T-helper 2 cell treated with Interferon-gamma antibody and Interleukin-4, amounts not matched to agents 100 ng/mL and 5 ng/mL, for 36 hours (primary cell): ENCODE measurements around the gene SLC24A3. TPM values are rescaled to one million over a fixed set of nuclear protein-coding genes. Genes with fewer than 3 reads are reported as not detected.

Source experiments
- intact Hi-C: fragments of 100-400 bp; cut with micrococcal nuclease; formaldehyde crosslinking; loops from one replicate; pipeline ENCODE4 v1.15.1; 2023
- total RNA-seq: library from RNA; stranded (reverse); gene quantifications from 2 replicates; pipeline ENCODE4 v1.2.3, GENCODE V29; 2022

Gene SLC24A3
- total RNA-seq, 1 donor from 2014 or later: not detected

DNA sequence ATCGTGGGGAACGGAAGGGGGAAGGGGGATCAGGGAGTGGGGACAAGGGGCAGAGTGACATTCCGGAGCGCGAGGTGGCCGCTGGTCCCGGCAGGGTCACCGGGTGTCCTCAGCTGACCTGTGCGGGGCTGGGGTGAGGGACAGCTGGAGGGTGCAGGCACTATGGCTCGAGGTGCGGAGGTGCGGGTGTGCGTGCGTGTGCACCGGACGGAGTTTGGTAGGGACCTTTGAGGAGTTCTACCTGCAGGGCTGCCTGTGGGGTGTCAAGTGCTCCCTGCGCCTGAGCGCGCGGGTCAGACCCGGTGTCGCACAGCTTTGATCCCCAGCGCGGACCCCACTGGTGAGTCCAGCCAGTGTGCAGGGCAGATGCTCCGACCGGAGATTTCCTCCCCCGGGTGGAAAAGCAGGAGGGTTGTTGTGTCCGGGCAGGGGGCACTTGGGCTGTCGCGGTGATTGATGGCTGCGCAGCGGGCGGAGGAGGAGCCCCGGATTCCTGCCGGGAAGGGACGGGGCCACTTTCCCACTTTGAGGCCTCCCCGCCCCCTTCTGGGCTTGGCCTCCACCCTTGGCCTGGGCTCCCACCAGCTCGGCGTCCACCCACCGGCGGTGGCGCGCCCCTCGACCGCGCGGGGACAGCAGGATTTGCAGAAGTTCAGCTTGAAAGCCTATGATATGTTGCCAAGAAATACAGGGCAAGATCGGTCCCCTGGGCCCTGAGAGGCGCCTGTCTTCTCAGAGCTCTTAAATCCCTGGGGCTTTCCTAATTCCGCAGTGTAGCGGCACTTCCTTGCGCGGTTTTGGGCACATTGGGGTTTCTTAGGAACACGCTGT lies 546.3 kb downstream of the SLC24A3 start:
- intact Hi-C loops: no loop called here

GRCh38 chr20:19760371-19760721 lies 547.9 kb downstream of the SLC24A3 start:
- intact Hi-C loops: no loop called here

DNA sequence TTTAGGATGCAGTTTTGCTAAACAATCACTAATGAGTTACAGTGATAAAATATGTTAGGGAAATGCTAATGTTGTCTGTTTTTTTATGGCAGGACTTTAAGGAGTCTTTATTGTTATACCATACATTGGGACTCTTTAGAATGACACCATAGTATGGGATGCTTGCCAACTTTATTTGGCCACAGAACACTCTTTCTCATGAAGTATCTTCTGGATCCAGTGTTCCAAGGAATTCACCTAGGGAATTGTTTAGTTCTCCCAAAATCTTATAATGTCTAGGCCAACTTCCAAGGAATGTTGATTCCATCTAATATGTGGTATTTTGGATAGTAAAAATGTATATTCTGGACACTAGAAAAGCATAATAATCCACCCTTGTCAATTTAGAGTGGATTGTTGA lies 548.9 kb downstream of the SLC24A3 start:
- intact Hi-C loops: no loop called here

DNA sequence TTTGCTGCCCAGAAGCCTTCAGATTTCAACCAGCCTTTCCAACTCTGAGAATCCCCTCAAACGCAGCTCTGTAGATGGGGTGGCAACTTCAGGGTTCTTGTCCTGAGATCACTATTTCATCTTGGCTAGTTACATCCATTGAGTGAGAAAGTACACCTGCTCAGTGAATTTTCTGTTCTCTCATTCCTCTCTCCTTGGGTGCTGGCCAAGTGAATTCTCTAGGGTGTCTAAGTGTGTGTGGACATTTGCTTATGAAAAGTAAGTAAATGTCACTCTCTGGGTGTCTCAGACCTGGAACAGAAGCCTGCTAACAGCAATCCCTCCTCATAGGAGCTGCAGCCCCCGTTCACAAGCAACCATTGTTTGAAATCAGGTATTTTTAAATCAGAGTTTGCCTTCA lies 549.4 kb downstream of the SLC24A3 start:
- intact Hi-C loops: no loop called here

- intact Hi-C loops: no loop called here
Observed at GRCh38 chr20:19764207-19764606, 551.8 kb downstream of the SLC24A3 start.

- intact Hi-C loops: no loop called here
Observed at GRCh38 chr20:19765266-19765665, 552.8 kb downstream of the SLC24A3 start.

GRCh38 chr20:19765913-19766312 lies 553.5 kb downstream of the SLC24A3 start:
- intact Hi-C loops: no loop called here

GRCh38 chr20:19767070-19767469 lies 554.6 kb downstream of the SLC24A3 start:
- intact Hi-C loops: no loop called here

GRCh38 chr20:19768325-19768842 lies 555.9 kb downstream of the SLC24A3 start:
- intact Hi-C loops: no loop called here

DNA sequence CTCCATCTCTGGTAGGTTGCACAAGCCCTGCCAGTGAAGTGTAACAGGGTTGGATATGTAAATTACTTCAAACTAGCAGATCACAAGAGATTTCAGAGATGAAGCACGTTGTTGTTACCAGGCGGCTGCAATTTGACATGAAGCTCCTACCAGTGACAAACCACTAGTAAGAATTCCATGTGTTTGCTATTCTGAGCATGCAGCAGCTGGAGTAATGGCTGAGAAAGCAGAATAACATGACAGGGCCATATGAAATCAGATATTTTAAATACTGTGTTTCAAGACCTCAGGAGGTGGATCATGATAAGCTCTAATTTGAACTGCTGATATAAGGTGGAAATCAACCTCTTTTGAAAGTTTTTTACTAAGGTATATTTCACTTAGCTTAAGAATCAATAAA lies 557.1 kb downstream of the SLC24A3 start:
- intact Hi-C loops: no loop called here

- intact Hi-C loops: no loop called here
Observed at GRCh38 chr20:19770375-19770774, 557.9 kb downstream of the SLC24A3 start.

DNA sequence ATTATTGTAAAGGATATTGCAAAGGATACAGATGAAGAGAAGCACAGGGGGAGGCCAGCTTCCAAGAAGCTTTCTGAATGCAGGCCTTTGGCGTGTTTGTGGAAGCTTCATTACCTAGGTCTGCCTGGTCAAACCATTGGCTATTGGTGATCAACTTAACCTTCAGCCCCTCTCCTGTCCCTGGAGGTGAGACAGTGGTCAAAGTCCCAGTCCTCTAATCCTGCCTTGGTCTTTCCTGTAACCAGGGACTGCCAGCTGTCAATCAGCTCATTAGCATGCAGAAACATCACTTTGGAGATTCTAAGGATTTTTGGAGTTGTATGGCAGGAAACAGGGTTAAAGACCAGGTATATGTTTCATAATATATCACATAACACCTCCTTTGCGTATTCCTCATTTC lies 558.6 kb downstream of the SLC24A3 start:
- intact Hi-C loops: no loop called here
